Measurements from ENCODE around the gene FMNL2.

GRCh38 chr2:152693033-152693432, 358.1 kb downstream of the FMNL2 start:
- TF ChIP-seq, protein P1, sequence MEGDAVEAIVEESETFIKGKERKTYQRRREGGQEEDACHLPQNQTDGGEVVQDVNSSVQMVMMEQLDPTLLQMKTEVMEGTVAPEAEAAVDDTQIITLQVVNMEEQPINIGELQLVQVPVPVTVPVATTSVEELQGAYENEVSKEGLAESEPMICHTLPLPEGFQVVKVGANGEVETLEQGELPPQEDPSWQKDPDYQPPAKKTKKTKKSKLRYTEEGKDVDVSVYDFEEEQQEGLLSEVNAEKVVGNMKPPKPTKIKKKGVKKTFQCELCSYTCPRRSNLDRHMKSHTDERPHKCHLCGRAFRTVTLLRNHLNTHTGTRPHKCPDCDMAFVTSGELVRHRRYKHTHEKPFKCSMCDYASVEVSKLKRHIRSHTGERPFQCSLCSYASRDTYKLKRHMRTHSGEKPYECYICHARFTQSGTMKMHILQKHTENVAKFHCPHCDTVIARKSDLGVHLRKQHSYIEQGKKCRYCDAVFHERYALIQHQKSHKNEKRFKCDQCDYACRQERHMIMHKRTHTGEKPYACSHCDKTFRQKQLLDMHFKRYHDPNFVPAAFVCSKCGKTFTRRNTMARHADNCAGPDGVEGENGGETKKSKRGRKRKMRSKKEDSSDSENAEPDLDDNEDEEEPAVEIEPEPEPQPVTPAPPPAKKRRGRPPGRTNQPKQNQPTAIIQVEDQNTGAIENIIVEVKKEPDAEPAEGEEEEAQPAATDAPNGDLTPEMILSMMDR (IDR thresholded peaks at IDR 0.05): no peak
- TF ChIP-seq POLR2A (IDR thresholded peaks at IDR 0.05): no peak

Data from esophagus squamous epithelium (tissue), 4 donors.